Upper lobe of left lung (tissue), 6 donors: ENCODE measurements around the gene RAB11FIP3. TPM values are rescaled to one million over a fixed set of nuclear protein-coding genes. Genes with fewer than 3 reads are reported as not detected.
"Not testable (repeated sequence)": the region's sequence is repeated elsewhere in the genome, so short reads cannot be mapped to it uniquely, and the experiment has no call there.

Source experiments
- ATAC-seq, 2 donors: fragments of 200-7000 bp; cut with Tn5 transposase; one replicate each; pipeline ENCODE4 v1.9.1; 2022; ENCODE audit warnings: mild to moderate bottlenecking in 2 of 2, moderate library complexity in 2 of 2; ENCODE audit not compliant: low FRiP score in 2 of 2
- DNase-seq, 2 donors: peaks; one replicate each; pipeline ENCODE4 v3.0.0-alpha.2; 2019 to 2020
- H3K27ac ChIP-seq, 4 donors: fragments of 200-600 bp; sonication (generic); one replicate each; pipeline ENCODE4 v1.5.1; 2016 to 2019
- H3K27me3 ChIP-seq, 4 donors: fragments of 200-600 bp; sonication (generic); one replicate each; pipeline ENCODE4 v1.5.1; 2017 to 2019
- H3K36me3 ChIP-seq, 4 donors: fragments of 200-600 bp; sonication (generic); one replicate each; pipeline ENCODE4 v1.5.1; 2016 to 2019
- H3K4me1 ChIP-seq, 4 donors: fragments of 200-600 bp; sonication (generic); one replicate each; pipeline ENCODE4 v1.5.1; 2018 to 2019
- H3K4me3 ChIP-seq, 4 donors: fragments of 200-600 bp; sonication (generic); one replicate each; pipeline ENCODE4 v1.5.1; 2017 to 2019; ENCODE audit warnings: mild to moderate bottlenecking in 2 of 4, moderate library complexity in 1 of 4
- H3K9me3 ChIP-seq, 4 donors: fragments of 200-600 bp; sonication (generic); one replicate each; pipeline ENCODE4 v1.5.1; 2018 to 2019
- CTCF ChIP-seq, 6 experiments: fragments of 450-650 bp in 4 of 6; fragments of 200-600 bp in 2 of 6; sonication (generic) in 2 of 6; IDR thresholded peaks; one replicate each; pipeline ENCODE4 v1.5.1; 2016 to 2019; ENCODE audit warnings: antibody characterized with exemption in 6 of 6
- EP300 ChIP-seq, 4 donors: sonication (generic); formaldehyde crosslinking; IDR thresholded peaks; one replicate each; pipeline ENCODE4 v1.5.1; 2017; ENCODE audit warnings: antibody characterized with exemption in 4 of 4, control low read depth in 2 of 4
- POLR2A ChIP-seq, 4 donors: fragments of 450-650 bp; IDR thresholded peaks; one replicate each; pipeline ENCODE4 v1.5.1; 2016 to 2017; ENCODE audit warnings: antibody characterized with exemption in 4 of 4, mild to moderate bottlenecking in 2 of 4
- POLR2AphosphoS5 ChIP-seq, 2 donors: sonication (generic); formaldehyde crosslinking; IDR thresholded peaks; one replicate each; pipeline ENCODE4 v1.5.1; 2017; ENCODE audit warnings: antibody characterized with exemption in 2 of 2
- WGBS, 2 donors: methylation state at CpG; one replicate each; pipeline ENCODE4 v1.1.5; 2017 to 2018; 5-methylcytosine and 5-hydroxymethylcytosine counted together
- total RNA-seq, 6 donors: library from RNA; depleted of rRNA in 4 of 6; stranded (reverse); fragments of >200 nt in 4 of 6; gene quantifications; one replicate each; pipeline versions ENCODE4 v1.1.0 to v1.2.1, GENCODE V29; 2016 to 2021
- donor health status: DM: no; HTN: no; CAD: no; lungs with moderate emphysema.
- donor health status: DM: no; HTN: yes; CAD: no; lungs with severe emphysema.

RAB11FIP3 gene
- total RNA-seq, 6 donors from 2014 or later = 38.9 to 95.3 (median 43.8) TPM

GRCh38 chr16:468068-468821 is 42.8 kb downstream of the RAB11FIP3 start:
- no peaks in the 10 kb centered on the region for H3K4me1 ChIP-seq
- ATAC-seq (no peak), DNase-seq (no peak)
- no peak overlapping the region for H3K27ac ChIP-seq
- H3K9me3 ChIP-seq = no peaks in the 10 kb centered on the region
- WGBS, 2 donors = 82 to 85% methylated on average over 15 to 18 of the region's 19 CpGs
- H3K36me3 ChIP-seq = peaks cover 0 to 14% (median 8%) of the 10 kb centered on the region in 4 donors
- TF ChIP-seq EP300 (IDR thresholded peaks at IDR 0.05) (no peak), POLR2AphosphoS5 (IDR thresholded peaks at IDR 0.05) (no peak), CTCF (IDR thresholded peaks at IDR 0.05) (no peak)
- H3K4me3 ChIP-seq = no peak overlapping the region
- H3K27me3 ChIP-seq = no peaks in the 10 kb centered on the region

- DNase-seq, ATAC-seq, H3K9me3 ChIP-seq, H3K27me3 ChIP-seq, H3K27ac ChIP-seq, H3K4me3 ChIP-seq, H3K4me1 ChIP-seq: not testable (repeated sequence)
- 97 to 98% methylated on average over 7 of the region's 7 CpGs for WGBS, 2 donors
- peaks cover 0 to 18% (median 5%) of the 10 kb centered on the region in 4 donors for H3K36me3 ChIP-seq
These were observed 44.0 kb downstream of the RAB11FIP3 start for GRCh38 chr16:469459-469858.

GRCh38 chr16:470418-470817 is 45.0 kb downstream of the RAB11FIP3 start:
- TF ChIP-seq POLR2AphosphoS5 (IDR thresholded peaks at IDR 0.05) (no peak), CTCF (IDR thresholded peaks at IDR 0.05) (no peak), EP300 (IDR thresholded peaks at IDR 0.05) (no peak), POLR2A (IDR thresholded peaks at IDR 0.05) (no peak)
- DNase-seq (no peak), ATAC-seq (no peak)
- Histone ChIP-seq H3K36me3 (peaks cover 0 to 18% (median 5%) of the 10 kb centered on the region in 4 donors), H3K9me3 (no peaks in the 10 kb centered on the region), H3K4me3 (no peak overlapping the region), H3K27ac (no peak overlapping the region), H3K27me3 (no peaks in the 10 kb centered on the region), H3K4me1 (no peaks in the 10 kb centered on the region)
- 87 to 88% methylated on average over 4 of the region's 4 CpGs for WGBS, 2 donors

- no peaks in the 10 kb centered on the region for H3K27me3 ChIP-seq
- DNase-seq = peak in 1 of 2 donors; percentile 46
- 84 to 93% methylated on average over 17 to 30 of the region's 32 CpGs for WGBS, 2 donors
- no peaks in the 10 kb centered on the region for H3K4me1 ChIP-seq
- TF ChIP-seq EP300 (IDR thresholded peaks at IDR 0.05) (no peak), CTCF (IDR thresholded peaks at IDR 0.05) (no peak), POLR2AphosphoS5 (IDR thresholded peaks at IDR 0.05) (no peak), POLR2A (IDR thresholded peaks at IDR 0.05) (no peak)
- H3K36me3 ChIP-seq = peaks cover 0 to 18% (median 5%) of the 10 kb centered on the region in 4 donors
- no peak for ATAC-seq
- no peak overlapping the region for H3K4me3 ChIP-seq
- no peaks in the 10 kb centered on the region for H3K9me3 ChIP-seq
- no peak overlapping the region for H3K27ac ChIP-seq
These were observed 46.1 kb downstream of the RAB11FIP3 start for GRCh38 chr16:471353-472198.

- no peak overlapping the region for H3K27ac ChIP-seq
- H3K36me3 ChIP-seq = peaks cover 0 to 18% (median 5%) of the 10 kb centered on the region in 4 donors
- 91 to 100% methylated on average over 2 to 4 of the region's 9 CpGs for WGBS, 2 donors
- TF ChIP-seq CTCF (IDR thresholded peaks at IDR 0.05) (no peak), POLR2A (IDR thresholded peaks at IDR 0.05) (no peak), POLR2AphosphoS5 (IDR thresholded peaks at IDR 0.05) (no peak), EP300 (IDR thresholded peaks at IDR 0.05) (no peak)
- no peak for DNase-seq
- no peak overlapping the region for H3K4me3 ChIP-seq
- no peaks in the 10 kb centered on the region for H3K9me3 ChIP-seq
- H3K4me1 ChIP-seq = peaks cover 0 to 2% (median under 1%) of the 10 kb centered on the region in 4 donors
- H3K27me3 ChIP-seq = no peaks in the 10 kb centered on the region
- ATAC-seq = peak in 1 of 2 donors; percentile 17
These were observed 46.7 kb downstream of the RAB11FIP3 start for GRCh38 chr16:472199-472504.
